Stimulated activated CD4-positive, alpha-beta T cell treated with anti-CD3 and anti-CD28 coated beads, Interleukin-15, amount 100 ng/mL, for 1 hour (primary cell): ENCODE results near the gene SPIRE1.
"Not testable (repeated sequence)": the region's sequence is repeated elsewhere in the genome, so short reads cannot be mapped to it uniquely, and the experiment has no call there.

Experiments used
- DNase-seq, 2 donors: peaks; one replicate each; pipeline ENCODE4 v3.0.0-alpha.2; 2020; ENCODE audit warnings: low read depth in 1 of 2, low spot score in 1 of 2

Gene SPIRE1

GRCh38 chr18:12497296-12497695 lies 160.6 kb downstream of the SPIRE1 start:
- DNase-seq, result no peak

- DNase-seq, result no peak
These were observed 165.0 kb downstream of the SPIRE1 start for GRCh38 chr18:12492907-12493306.

GRCh38 chr18:12491611-12492435 lies 166.1 kb downstream of the SPIRE1 start:
- no peak for DNase-seq

GRCh38 chr18:12485479-12486105 lies 172.3 kb downstream of the SPIRE1 start:
- no peak for DNase-seq

- not testable (repeated sequence) for DNase-seq
These were observed 176.0 kb downstream of the SPIRE1 start for GRCh38 chr18:12481915-12482314.

- DNase-seq, result no peak
These were observed 177.9 kb downstream of the SPIRE1 start for GRCh38 chr18:12479982-12480381.

GRCh38 chr18:12479536-12479935 lies 178.4 kb downstream of the SPIRE1 start:
- no peak for DNase-seq

GRCh38 chr18:12478269-12479047 lies 179.4 kb downstream of the SPIRE1 start:
- no peak for DNase-seq

GRCh38 chr18:12477606-12478005 lies 180.3 kb downstream of the SPIRE1 start:
- DNase-seq, result no peak

- DNase-seq, result no peak
These were observed 181.0 kb downstream of the SPIRE1 start for GRCh38 chr18:12476955-12477354.

- no peak for DNase-seq
These were observed 183.0 kb downstream of the SPIRE1 start for GRCh38 chr18:12474876-12475275.

GRCh38 chr18:12474146-12474545 lies 183.8 kb downstream of the SPIRE1 start:
- no peak for DNase-seq

GRCh38 chr18:12470382-12471075 lies 187.4 kb downstream of the SPIRE1 start:
- no peak for DNase-seq

GRCh38 chr18:12468445-12468844 lies 189.5 kb downstream of the SPIRE1 start:
- no peak for DNase-seq

GRCh38 chr18:12464731-12465130 lies 193.2 kb downstream of the SPIRE1 start:
- no peak for DNase-seq

GRCh38 chr18:12463191-12463590 lies 194.7 kb downstream of the SPIRE1 start:
- DNase-seq, result no peak

- no peak for DNase-seq
These were observed 195.7 kb downstream of the SPIRE1 start for GRCh38 chr18:12462242-12462641.

GRCh38 chr18:12461326-12461725 lies 196.6 kb downstream of the SPIRE1 start:
- no peak for DNase-seq

- no peak for DNase-seq
These were observed 197.0 kb downstream of the SPIRE1 start for GRCh38 chr18:12460874-12461273.

- no peak for DNase-seq
These were observed 199.1 kb downstream of the SPIRE1 start for GRCh38 chr18:12458771-12459170.

GRCh38 chr18:12456441-12456840 lies 201.5 kb downstream of the SPIRE1 start:
- no peak for DNase-seq
